ENCODE data around the gene CPVL.

DNA sequence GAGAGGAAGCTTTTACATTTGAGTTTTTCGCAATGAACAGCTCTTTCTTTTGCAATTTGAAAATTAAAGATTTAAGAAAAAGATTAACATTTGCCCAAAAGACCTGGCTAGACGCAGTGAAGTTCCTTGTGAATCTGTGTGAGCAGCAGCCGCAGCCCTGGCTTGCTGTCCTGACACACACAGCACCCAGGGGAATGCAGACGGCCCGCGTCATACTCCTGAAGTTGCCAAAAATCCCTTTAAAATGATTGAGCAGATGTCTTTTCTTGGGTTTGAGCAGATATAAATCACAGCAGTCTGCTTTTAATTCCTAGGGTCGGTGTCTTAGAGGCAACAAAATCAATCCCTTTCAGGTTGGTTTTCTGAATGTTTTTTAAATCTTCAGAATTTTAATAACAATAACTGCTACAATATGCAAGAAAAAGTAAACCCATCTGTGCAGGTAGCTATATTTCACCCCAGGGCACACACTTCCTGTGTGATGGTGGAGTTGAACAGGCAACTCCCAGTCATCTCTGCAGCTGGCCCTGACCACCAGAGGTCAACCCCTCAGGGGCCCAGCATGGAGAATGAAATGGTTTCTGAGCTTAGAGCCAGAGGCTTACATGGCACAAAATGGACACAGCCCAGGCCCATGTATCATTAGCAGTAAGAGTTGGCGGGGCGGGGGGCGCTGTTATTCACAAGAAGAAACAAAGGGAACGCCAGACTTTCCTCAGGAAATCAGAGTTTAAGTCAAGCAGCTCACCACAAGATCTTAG is 156.0 kb downstream of the CPVL start:
- TF ChIP-seq, protein P1, sequence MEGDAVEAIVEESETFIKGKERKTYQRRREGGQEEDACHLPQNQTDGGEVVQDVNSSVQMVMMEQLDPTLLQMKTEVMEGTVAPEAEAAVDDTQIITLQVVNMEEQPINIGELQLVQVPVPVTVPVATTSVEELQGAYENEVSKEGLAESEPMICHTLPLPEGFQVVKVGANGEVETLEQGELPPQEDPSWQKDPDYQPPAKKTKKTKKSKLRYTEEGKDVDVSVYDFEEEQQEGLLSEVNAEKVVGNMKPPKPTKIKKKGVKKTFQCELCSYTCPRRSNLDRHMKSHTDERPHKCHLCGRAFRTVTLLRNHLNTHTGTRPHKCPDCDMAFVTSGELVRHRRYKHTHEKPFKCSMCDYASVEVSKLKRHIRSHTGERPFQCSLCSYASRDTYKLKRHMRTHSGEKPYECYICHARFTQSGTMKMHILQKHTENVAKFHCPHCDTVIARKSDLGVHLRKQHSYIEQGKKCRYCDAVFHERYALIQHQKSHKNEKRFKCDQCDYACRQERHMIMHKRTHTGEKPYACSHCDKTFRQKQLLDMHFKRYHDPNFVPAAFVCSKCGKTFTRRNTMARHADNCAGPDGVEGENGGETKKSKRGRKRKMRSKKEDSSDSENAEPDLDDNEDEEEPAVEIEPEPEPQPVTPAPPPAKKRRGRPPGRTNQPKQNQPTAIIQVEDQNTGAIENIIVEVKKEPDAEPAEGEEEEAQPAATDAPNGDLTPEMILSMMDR (IDR thresholded peaks at IDR 0.05): no peak
- TF ChIP-seq POLR2A (IDR thresholded peaks at IDR 0.05): no peak
